Activated CD8-positive, alpha-beta memory T cell treated with anti-CD3 and anti-CD28 coated beads, Interleukin-2, amount 10 ng/mL, durations not matched to agents 7 days and 5 days (primary cell): ENCODE data around the gene PTPRN. TPM values are rescaled to one million over a fixed set of nuclear protein-coding genes. Genes with fewer than 3 reads are reported as not detected.
"Not testable (repeated sequence)": the region's sequence is repeated elsewhere in the genome, so short reads cannot be mapped to it uniquely, and the experiment has no call there.

Experiments
- ATAC-seq: fragments of 150-1000 bp; cut with Tn5 transposase; one replicate; pipeline ENCODE4 v1.10.0; 2021; ENCODE audit warnings: moderate library complexity
- CTCF ChIA-PET: fragments of 350-600 bp; sonication (Branson Sonifier 250); formaldehyde crosslinking; loops from one replicate; lab custom pipeline; 2021; ENCODE audit warnings: antibody characterized with exemption; lab: Charles Lee
- DNase-seq: peaks from one replicate; pipeline ENCODE4 v3.0.0-alpha.2; 2020
- H3K27ac Mint-ChIP-seq: one replicate; pipeline ENCODE4 v1.8.0; 2021; ENCODE audit warnings: mild to moderate bottlenecking, mixed read lengths
- H3K27me3 Mint-ChIP-seq: one replicate; pipeline ENCODE4 v1.8.0; 2021; ENCODE audit warnings: mixed read lengths
- H3K36me3 Mint-ChIP-seq: one replicate; pipeline ENCODE4 v1.8.0; 2021; ENCODE audit warnings: mild to moderate bottlenecking, mixed read lengths
- H3K4me1 Mint-ChIP-seq: one replicate; pipeline ENCODE4 v1.8.0; 2021; ENCODE audit warnings: mixed read lengths
- H3K4me3 Mint-ChIP-seq: one replicate; pipeline ENCODE4 v1.8.0; 2021; ENCODE audit warnings: mild to moderate bottlenecking, moderate library complexity, mixed read lengths
- H3K9me3 Mint-ChIP-seq: one replicate; pipeline ENCODE4 v1.8.0; 2022; ENCODE audit warnings: low read depth, mixed read lengths
- total RNA-seq, 2 experiments: library from RNA; stranded (reverse); gene quantifications; one replicate each; pipeline ENCODE4 v1.2.3, GENCODE V29; 2021

The PTPRN gene
- total RNA-seq, 2 experiments from 2014 or later = 0.28 TPM; not detected in 1

DNA sequence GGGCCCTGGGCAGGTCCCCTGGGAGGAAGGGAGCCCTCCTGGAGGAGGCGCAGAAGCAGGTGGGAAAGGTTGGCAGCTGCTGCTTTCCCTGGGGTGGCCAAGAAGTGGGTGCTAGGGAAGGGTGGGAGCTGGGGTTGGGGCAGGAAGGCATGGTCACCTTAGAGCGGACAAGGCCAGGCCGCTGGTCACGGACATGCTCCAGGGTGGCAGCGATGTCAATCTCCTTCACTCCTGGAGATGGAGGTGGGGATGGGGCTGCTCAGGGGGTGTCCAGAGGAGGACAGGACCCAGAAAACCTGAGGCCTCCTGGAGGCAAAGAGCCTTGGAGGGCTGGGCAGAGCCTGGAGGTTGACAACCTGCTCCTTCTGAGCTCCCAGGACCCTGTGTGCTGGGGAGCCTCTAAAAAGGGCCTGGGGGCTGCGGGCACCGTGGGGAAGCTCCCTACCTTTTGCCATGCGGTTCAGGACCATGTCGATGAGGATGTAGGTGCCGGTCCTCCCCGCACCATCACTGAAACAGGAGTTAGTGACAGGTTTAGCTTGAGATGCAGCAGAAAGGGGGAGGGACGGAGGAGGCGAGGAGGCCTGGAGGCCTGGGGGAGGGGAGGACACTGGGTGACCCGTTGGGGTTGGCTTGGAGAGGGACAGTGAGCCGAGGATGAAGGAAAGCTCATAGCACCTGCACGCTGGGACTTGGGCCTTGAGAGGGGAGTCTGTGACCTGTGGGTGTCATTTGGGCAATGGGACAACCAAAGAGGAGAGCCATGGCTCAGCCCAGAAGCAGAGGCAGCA is 18.6 kb downstream of the PTPRN start:
- H3K4me1 Mint-ChIP-seq = peaks cover 11% of the 10 kb centered on the region
- DNase-seq = no peak
- no peak overlapping the region for H3K4me3 Mint-ChIP-seq
- H3K9me3 Mint-ChIP-seq = no peaks in the 10 kb centered on the region
- no peaks in the 10 kb centered on the region for H3K36me3 Mint-ChIP-seq
- no peak overlapping the region for H3K27ac Mint-ChIP-seq
- CTCF ChIA-PET = interaction anchor here (1.5 to 8.5 kb wide), 4 partner anchors 9 to 134 kb away, joined by 3 to 260 read pairs (median 78); partner anchors contain the start of genes DNAJB2 and NHEJ1
- no peak for ATAC-seq
- peaks cover 3% of the 10 kb centered on the region for H3K27me3 Mint-ChIP-seq

DNA sequence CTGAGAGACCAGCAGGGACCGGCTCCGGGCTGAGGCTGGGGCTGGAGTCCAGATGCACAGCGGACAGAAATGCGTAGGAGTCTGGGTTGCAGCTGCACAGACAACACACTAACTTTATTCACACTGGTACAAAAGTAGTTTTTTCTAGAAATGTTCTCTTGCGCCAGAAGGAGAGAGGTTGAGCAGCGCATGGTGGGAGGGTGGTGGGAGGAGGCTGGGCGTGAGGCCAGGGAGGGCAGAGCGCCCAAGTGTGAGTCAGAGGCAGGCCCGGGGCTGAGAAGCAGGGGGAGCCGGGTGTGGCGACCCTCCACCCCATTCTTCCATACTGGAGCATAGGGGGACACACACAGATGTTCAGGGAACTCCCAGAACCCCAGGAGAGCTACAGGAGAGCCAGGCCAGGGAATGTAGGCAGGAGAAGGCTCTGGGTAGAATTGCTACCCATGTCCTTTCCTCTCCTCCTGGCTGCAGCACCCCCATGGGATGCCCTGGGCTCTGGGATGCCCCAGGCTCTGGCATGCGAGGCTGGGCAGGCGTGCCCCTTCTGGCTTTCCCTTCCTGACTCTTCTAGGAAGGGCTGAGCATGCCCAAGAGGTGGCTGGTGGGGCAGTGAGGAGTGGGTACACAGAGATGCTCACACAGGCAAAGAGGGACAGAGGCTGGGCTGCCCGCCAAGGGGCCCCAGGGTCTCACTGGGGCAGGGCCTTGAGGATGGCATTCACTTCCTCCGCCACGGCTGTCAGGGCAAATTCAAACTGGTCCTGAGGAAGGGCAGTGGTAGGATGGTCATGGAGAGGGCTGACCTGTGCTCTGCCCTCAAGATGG is 19.5 kb downstream of the PTPRN start:
- Mint-ChIP-seq H3K4me3 (no peak overlapping the region), H3K36me3 (no peaks in the 10 kb centered on the region), H3K27ac (no peak overlapping the region), H3K27me3 (no peaks in the 10 kb centered on the region), H3K4me1 (peaks cover 6% of the 10 kb centered on the region), H3K9me3 (no peaks in the 10 kb centered on the region)
- CTCF ChIA-PET = interaction anchor here (8.5 kb wide), 1 partner anchor 10 kb away, joined by 260 read pairs; the partner anchor contains the start of gene DNAJB2
- DNase-seq = no peak
- ATAC-seq = no peak

DNA sequence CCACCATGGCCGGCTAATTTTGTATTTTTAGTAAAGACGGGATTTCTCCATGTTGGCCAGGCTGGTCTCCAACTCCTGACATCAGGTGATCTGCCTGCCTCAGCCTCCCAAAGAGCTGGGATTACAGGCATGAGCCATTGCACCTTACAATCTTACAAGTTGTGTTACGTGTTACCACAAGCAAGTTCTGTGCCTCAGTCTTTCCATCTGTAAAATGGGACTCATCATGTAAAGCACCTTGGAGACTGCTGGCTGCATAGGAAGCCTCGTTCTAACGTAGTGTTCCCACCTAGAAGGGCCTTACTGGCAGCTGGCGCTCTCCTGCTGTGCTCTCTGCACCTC is 20.0 kb downstream of the PTPRN start:
- CTCF ChIA-PET = interaction anchor here (8.5 kb wide), 1 partner anchor 10 kb away, joined by 260 read pairs; the partner anchor contains the start of gene DNAJB2
- no peak for ATAC-seq
- DNase-seq = no peak
- no peaks in the 10 kb centered on the region for H3K36me3 Mint-ChIP-seq
- no peaks in the 10 kb centered on the region for H3K9me3 Mint-ChIP-seq
- no peak overlapping the region for H3K27ac Mint-ChIP-seq
- no peak overlapping the region for H3K4me3 Mint-ChIP-seq
- H3K27me3 Mint-ChIP-seq = no peaks in the 10 kb centered on the region
- H3K4me1 Mint-ChIP-seq = peaks cover 2% of the 10 kb centered on the region

DNA sequence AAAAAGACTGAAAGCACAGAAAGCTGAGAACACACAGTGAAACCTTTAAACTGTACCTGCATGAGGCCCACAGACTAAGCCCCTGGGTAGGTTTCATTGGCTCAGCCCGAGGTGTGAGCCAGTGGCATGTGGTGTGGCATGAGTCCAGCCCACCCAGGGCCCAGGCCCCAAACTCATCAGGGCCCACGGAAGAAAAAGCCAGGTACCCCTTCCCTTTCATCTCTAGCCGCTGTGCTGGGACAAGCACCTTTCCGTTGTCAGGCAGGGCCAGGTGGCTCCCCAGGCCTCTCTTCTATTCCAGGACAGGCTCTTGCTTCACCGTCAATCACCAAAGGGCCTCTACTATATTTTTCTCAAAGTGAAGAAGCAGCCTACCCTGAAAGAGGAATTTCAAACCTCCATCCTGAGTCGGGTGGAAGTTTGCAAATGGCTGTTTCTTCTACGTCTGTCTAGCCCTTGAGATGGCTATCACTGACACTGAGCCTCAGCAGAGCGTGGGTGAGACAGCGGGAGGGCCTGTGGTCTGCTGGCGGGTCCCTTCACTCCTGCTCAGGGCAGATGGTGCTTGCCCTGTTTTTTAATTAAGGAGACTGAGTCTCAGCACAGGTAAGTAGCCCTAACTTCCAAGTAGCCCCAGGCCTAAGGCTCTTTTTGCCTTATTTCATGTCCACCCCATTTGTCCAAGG is 21.5 kb downstream of the PTPRN start:
- H3K4me1 Mint-ChIP-seq = peaks cover 2% of the 10 kb centered on the region
- no peaks in the 10 kb centered on the region for H3K9me3 Mint-ChIP-seq
- DNase-seq (no peak), ATAC-seq (no peak)
- peaks cover 4% of the 10 kb centered on the region for H3K36me3 Mint-ChIP-seq
- CTCF ChIA-PET = interaction anchor here (0.8 kb wide), 1 partner anchor 10 kb away, joined by 3 read pairs; no protein-coding TSS in a partner anchor
- H3K4me3 Mint-ChIP-seq = no peak overlapping the region
- no peak overlapping the region for H3K27ac Mint-ChIP-seq
- no peaks in the 10 kb centered on the region for H3K27me3 Mint-ChIP-seq

DNA sequence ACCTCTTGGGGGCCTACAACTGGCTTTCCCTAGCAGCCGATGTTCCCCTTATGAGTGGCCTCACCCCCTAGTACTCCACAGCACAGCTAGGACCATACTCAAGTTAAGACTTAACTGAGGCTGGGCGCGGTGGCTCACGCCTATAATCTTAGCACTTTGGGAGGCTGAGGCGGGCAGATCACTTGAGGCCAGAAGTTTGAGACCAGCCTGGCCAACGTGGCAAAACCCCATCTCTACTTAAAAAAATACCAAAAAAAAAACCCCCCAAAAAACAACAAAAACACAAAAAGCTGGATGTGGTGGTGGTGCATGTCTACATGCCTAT is 22.1 kb downstream of the PTPRN start:
- not testable (repeated sequence) for H3K27ac Mint-ChIP-seq, H3K36me3 Mint-ChIP-seq, H3K4me3 Mint-ChIP-seq, H3K4me1 Mint-ChIP-seq, H3K9me3 Mint-ChIP-seq, H3K27me3 Mint-ChIP-seq, DNase-seq, ATAC-seq
- CTCF ChIA-PET = interaction anchor here (0.8 to 14.8 kb wide), 3 partner anchors 5 to 128 kb away, joined by 3 to 260 read pairs (median 8); no protein-coding TSS in a partner anchor

DNA sequence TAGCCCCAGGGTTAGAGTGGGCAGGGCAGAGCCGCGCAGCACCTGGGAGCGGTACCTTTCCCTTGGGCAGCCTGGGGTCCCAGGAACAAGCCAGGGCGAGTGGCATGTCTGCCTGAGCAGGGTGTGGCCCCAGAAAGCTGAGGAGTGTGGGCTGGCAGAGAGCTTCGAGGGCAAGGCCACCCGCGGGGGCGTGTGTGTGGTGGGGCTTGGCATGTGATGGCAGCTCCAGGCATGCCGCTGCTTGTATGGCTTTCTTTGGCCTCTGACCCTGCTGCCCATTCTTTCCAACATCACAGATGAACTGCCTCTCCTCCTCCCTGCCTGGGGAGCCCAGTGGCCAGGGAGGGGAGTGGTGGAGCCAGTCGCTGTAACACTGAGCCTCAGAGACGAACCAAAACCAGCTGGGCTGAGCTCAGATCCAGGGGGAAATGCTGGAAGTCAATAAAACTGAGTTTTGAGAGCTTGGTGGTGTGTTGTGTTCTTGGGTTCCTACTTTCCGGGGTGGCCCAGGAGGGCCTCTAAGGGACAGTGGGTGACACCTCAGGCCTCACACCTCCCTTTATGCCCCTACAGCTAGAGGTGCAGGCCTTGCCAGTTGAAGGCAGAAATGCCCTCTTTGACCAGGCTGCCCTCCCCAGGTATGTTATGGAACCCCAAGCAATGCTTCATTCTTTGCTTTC is 22.6 kb downstream of the PTPRN start:
- DNase-seq = no peak
- Mint-ChIP-seq H3K4me1 (peaks cover 2% of the 10 kb centered on the region), H3K36me3 (peaks cover 5% of the 10 kb centered on the region), H3K27ac (no peak overlapping the region), H3K4me3 (no peak overlapping the region), H3K9me3 (no peaks in the 10 kb centered on the region), H3K27me3 (no peaks in the 10 kb centered on the region)
- ATAC-seq = no peak
- CTCF ChIA-PET = interaction anchor here (1.2 to 14.8 kb wide), 4 partner anchors 6 to 127 kb away, joined by 5 to 260 read pairs (median 8); no protein-coding TSS in a partner anchor

DNA sequence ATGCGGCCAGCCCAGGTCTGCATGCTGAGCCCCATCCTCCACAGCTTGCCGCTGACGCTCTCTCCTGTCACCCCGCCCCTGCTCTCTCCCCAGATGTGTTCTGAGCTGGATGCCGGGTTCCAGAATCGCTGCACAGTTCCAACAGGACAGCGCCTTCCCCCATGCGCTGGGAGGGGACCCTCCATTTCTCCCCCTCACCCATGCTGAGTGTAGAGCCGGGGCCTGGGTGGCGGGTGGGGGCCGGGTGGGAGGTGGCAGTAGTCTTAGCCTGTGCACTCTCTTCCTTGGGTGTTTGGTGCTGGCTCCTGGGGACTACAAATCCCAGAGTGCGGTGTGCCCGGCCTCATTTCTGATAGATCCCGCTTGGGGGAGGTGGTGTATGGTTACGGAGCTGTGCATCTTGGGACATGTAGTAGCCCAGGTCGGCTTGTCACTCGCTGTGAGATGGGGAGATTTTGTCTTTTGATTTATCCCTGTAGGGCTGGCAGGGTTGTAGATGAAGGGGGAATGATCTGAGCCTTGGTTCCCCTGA is 23.2 kb downstream of the PTPRN start:
- DNase-seq = no peak
- Mint-ChIP-seq H3K36me3 (peaks cover 8% of the 10 kb centered on the region), H3K9me3 (no peaks in the 10 kb centered on the region), H3K4me3 (no peak overlapping the region), H3K27me3 (no peaks in the 10 kb centered on the region), H3K27ac (no peak overlapping the region), H3K4me1 (peaks cover 5% of the 10 kb centered on the region)
- CTCF ChIA-PET = interaction anchor here (0.6 to 14.8 kb wide), 5 partner anchors 6 to 127 kb away, joined by 3 to 260 read pairs (median 5); no protein-coding TSS in a partner anchor
- no peak for ATAC-seq

DNA sequence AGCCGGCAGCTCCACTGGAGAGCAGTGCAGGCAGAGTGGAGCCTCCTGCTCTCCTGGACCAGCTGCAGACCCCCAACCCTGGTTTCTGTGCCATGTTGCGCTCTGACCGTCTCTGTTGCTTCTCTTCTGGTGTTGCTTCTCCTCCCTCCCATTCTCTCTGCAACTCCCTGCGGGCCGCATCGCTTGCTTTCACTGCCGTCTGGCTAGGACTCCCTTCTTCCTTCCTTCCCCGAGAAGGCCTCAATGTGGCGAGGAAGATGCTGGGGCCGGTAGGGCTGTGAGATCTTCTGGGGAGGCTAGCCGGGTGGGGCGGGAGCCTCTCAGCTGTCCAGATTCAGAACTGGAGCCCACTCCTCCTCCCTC is 23.8 kb downstream of the PTPRN start:
- CTCF ChIA-PET = interaction anchor here (0.6 to 14.8 kb wide), 4 partner anchors 7 to 126 kb away, joined by 3 to 260 read pairs (median 5); no protein-coding TSS in a partner anchor
- Mint-ChIP-seq H3K36me3 (peaks cover 8% of the 10 kb centered on the region), H3K4me3 (no peak overlapping the region), H3K4me1 (peaks cover 7% of the 10 kb centered on the region), H3K9me3 (no peaks in the 10 kb centered on the region), H3K27ac (no peak overlapping the region), H3K27me3 (no peaks in the 10 kb centered on the region)
- no peak for ATAC-seq
- no peak for DNase-seq

DNA sequence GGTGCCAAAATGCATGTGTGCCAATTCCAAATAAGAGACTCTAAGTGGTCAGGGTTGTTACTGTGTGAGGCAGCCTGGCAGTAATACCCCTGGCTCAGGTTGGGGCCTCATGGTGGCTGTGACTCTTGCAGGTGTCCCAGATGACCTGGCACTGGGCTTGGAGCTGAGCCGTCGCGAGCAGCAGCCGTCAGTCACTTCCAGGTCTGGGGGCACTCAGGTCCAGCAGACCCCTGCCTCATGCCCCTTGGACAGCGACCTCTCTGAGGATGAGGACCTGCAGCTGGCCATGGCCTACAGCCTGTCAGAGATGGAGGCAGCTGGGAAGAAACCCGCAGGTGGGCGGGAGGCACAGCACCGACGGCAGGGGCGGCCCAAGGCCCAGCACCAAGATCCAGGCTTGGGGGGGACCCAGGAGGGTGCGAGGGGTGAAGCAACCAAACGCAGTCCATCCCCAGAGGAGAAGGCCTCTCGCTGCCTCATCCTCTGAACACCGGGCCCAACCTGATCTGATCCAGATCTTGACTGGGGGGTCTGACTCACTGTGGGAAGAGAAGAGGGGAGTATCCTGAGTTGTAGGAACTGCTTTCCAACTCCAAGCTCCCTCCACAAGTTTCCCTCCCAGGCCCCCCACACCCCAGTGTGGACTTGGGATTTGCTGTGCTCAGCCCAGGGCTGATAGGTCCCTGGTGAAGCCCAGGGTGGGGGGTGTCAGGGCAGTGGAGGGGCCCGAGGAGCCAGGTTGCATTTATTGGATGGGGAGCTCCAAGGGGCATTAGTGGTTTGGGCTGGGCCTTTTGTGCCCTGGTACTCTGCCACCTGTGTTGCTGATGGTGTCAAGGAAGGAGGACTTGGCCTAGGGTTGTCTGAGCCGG is 24.5 kb downstream of the PTPRN start:
- Mint-ChIP-seq H3K9me3 (no peaks in the 10 kb centered on the region), H3K27me3 (no peaks in the 10 kb centered on the region), H3K36me3 (peaks cover 10% of the 10 kb centered on the region), H3K4me3 (no peak overlapping the region), H3K4me1 (peaks cover 13% of the 10 kb centered on the region), H3K27ac (no peak overlapping the region)
- DNase-seq (no peak), ATAC-seq (no peak)
- CTCF ChIA-PET = interaction anchor here (2.4 to 14.8 kb wide), 2 partner anchors 8 to 125 kb away, joined by 5 to 260 read pairs; no protein-coding TSS in a partner anchor

DNA sequence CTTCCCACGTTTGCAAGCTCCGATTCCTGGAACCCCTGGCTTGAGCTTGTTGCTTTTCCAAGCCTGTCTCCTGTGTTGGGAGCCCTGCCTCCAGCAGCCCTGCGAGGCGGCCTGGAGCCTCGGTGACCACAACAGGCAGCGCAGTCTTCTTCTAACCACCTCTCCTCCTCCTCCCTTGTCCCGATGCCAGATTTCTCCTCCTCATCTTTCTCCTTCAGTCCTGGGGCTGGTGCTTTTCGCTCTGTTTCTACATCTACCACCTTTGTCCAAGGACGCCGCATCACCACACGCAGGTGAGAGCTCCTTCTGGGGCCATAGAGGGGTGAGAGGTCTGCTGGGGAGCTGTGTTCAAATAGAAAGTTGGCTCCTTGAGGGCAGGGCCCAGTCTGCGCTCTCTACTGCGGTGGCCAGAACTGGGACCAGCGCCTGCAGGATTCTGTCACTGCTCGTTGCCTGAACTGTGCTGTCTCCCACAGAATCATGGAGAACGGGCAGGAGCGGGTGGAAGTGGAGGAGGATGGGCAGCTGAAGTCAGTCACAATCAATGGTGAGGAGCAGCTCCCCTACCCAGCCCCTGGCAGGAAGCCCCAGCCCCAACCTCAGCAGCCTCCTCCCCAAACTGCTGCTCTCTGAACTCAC is 26.1 kb downstream of the PTPRN start:
- Mint-ChIP-seq H3K36me3 (peaks cover 12% of the 10 kb centered on the region), H3K27me3 (no peaks in the 10 kb centered on the region), H3K27ac (peak overlapping the region; percentile 3), H3K4me1 (peaks cover 23% of the 10 kb centered on the region), H3K4me3 (no peak overlapping the region), H3K9me3 (no peaks in the 10 kb centered on the region)
- ATAC-seq (no peak), DNase-seq (no peak)
- CTCF ChIA-PET = interaction anchor here (1.5 to 14.8 kb wide), 2 partner anchors 9 to 128 kb away, joined by 3 to 260 read pairs; no protein-coding TSS in a partner anchor

DNA sequence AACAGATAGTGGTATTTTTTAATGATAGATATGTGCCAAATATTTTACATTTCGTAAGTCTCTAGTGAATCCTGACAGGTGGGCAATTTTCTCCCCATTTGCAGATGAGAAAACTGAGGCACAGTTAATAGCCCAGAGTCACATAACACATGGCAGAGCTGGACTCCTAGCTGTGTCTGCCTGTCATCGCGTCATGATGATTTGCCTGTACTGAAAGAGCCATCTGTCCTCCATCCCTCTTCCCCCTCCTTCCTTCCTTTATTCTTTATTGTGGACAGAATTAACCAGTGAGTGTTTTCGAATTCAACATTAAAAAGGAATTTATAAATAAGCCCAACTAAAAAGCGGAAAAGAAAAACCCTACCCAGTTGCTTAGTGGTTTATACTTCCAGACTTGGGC is 26.8 kb downstream of the PTPRN start:
- Mint-ChIP-seq H3K4me3 (no peak overlapping the region), H3K27me3 (no peaks in the 10 kb centered on the region), H3K27ac (no peak overlapping the region), H3K36me3 (peaks cover 12% of the 10 kb centered on the region), H3K4me1 (peaks cover 29% of the 10 kb centered on the region), H3K9me3 (no peaks in the 10 kb centered on the region)
- no peak for DNase-seq
- ATAC-seq = no peak
- CTCF ChIA-PET = interaction anchor here (0.6 to 14.8 kb wide), 3 partner anchors 10 to 128 kb away, joined by 3 to 260 read pairs (median 3); no protein-coding TSS in a partner anchor
